ENCODE results near the gene FABP2.
"Not testable (repeated sequence)": the region's sequence is repeated elsewhere in the genome, so short reads cannot be mapped to it uniquely, and the experiment has no call there.

- not testable (repeated sequence) for TF ChIP-seq CTCF, POLR2A (IDR thresholded peaks at IDR 0.05)
Measured at GRCh38 chr4:119362413-119362812, 40.5 kb upstream of the FABP2 start.

All from testis (tissue), 2 donors.